GM12878 (cell line): ENCODE measurements around the gene ZNF710. TPM values are rescaled to one million over a fixed set of nuclear protein-coding genes. Genes with fewer than 3 reads are reported as not detected.

ENCODE experiments used
- ATAC-seq: fragments of 200-7000 bp; cut with Tn5 transposase; 3 replicates; pipeline ENCODE4 v1.9.1; 2020; ENCODE audit warnings: mild to moderate bottlenecking, moderate library complexity
- BruUV-seq: library from RNA; stranded (reverse); fragments of 400-500 nt; replicated peaks from 2 replicates; lab custom pipeline; 2021; lab: Mats Ljungman, UMichigan
- CTCF ChIA-PET: fragments of 300-600 bp; sonication (Branson Sonifier 250); formaldehyde crosslinking; extraction: SDS; loops from one replicate; lab custom pipeline; 2021; ENCODE audit warnings: inconsistent platforms; lab: Yijun Ruan, JAX
- POLR2A ChIA-PET: fragments of 350-600 bp; formaldehyde crosslinking; extraction: SDS; loops from one replicate; lab custom pipeline; 2021; ENCODE audit warnings: inconsistent platforms; lab: Charles Lee
- RAD21 ChIA-PET: fragments of 300-600 bp; sonication (Branson Sonifier 250); formaldehyde crosslinking; loops from one replicate; lab custom pipeline; 2023; ENCODE audit warnings: antibody characterized with exemption; ENCODE audit not compliant: unreplicated experiment; lab: Charles Lee
- SMC1A ChIA-PET: fragments of 300-600 bp; sonication (Branson Sonifier 250); formaldehyde crosslinking; loops from one replicate; lab custom pipeline; 2023; ENCODE audit not compliant: unreplicated experiment, uncharacterized antibody; lab: Charles Lee
- DNase-seq: peaks from one replicate; pipeline ENCODE4 v3.0.0-alpha.2; 2011; ENCODE audit warnings: low read depth, low spot score
- FAIRE-seq: peaks from 3 replicates; lab custom pipeline; 2011; peaks lifted over from hg19 to GRCh38; lab: Jason Lieb, UNC
- H2AFZ ChIP-seq: 2 replicates; pipeline ENCODE4 v1.6.0; 2011; ENCODE audit warnings: low read depth, low read length, control low read depth; ENCODE audit not compliant: control insufficient read depth
- H3K27ac ChIP-seq: 2 replicates; pipeline ENCODE4 v1.5.1; 2011; ENCODE audit warnings: control low read depth; ENCODE audit not compliant: control insufficient read depth, insufficient read depth
- H3K27me3 ChIP-seq, 2 experiments: replicated peaks in 1 of 2; 2 replicates each; pipeline versions ENCODE4 v1.6.0 to v1.6.1; 2011; ENCODE audit warnings: low read length in 1 of 2; ENCODE audit not compliant: control insufficient read depth in 2 of 2, insufficient read depth in 2 of 2
- H3K36me3 ChIP-seq, 2 experiments: 2 replicates each; pipeline ENCODE4 v1.5.1; 2011; ENCODE audit warnings: low read length in 1 of 2; ENCODE audit not compliant: control insufficient read depth in 2 of 2, insufficient read depth in 2 of 2
- H3K4me1 ChIP-seq: 2 replicates; pipeline ENCODE4 v1.6.1; 2011; ENCODE audit warnings: mild to moderate bottlenecking, low read length, moderate library complexity, mixed read lengths; ENCODE audit not compliant: control insufficient read depth, insufficient read depth
- H3K4me2 ChIP-seq: 2 replicates; pipeline ENCODE4 v1.6.0; 2011; ENCODE audit warnings: control low read depth; ENCODE audit not compliant: control insufficient read depth, insufficient read depth
- H3K4me3 ChIP-seq: fragments of 200-600 bp; sonication (generic); 2 replicates; pipeline ENCODE4 v1.5.1; 2016
- H3K79me2 ChIP-seq: 2 replicates; pipeline ENCODE4 v1.6.0; 2011; ENCODE audit warnings: low read length; ENCODE audit not compliant: control insufficient read depth, insufficient read depth
- H3K9ac ChIP-seq: 2 replicates; pipeline ENCODE4 v1.8.0; 2011; ENCODE audit warnings: low read length, control low read depth, mixed read lengths; ENCODE audit not compliant: control insufficient read depth, insufficient read depth
- H3K9me3 ChIP-seq: replicated peaks from 3 replicates; pipeline ENCODE4 v1.5.1; 2011; ENCODE audit warnings: mild to moderate bottlenecking, low read length; ENCODE audit not compliant: control insufficient read depth, insufficient read depth
- H4K20me1 ChIP-seq: 2 replicates; pipeline ENCODE4 v1.6.0; 2011; ENCODE audit not compliant: control insufficient read depth, insufficient read depth
- MYC ChIP-seq: IDR thresholded peaks from 2 replicates; pipeline ENCODE4 v1.6.1; 2011; ENCODE audit warnings: mild to moderate bottlenecking, low read length, moderate library complexity, inconsistent platforms; ENCODE audit not compliant: insufficient read depth, insufficient replicate concordance, insufficient read length, severe bottlenecking
- RBBP5 ChIP-seq: fragments of 200-600 bp; sonication (generic); conservative IDR thresholded peaks from 2 replicates; pipeline ENCODE4 v1.6.1; 2016
- SIX5 ChIP-seq: IDR thresholded peaks from 2 replicates; pipeline ENCODE4 v1.6.1; 2011; ENCODE audit warnings: mild to moderate bottlenecking, low read depth, low read length, moderate library complexity; ENCODE audit not compliant: severe bottlenecking
- SKIL ChIP-seq: fragments of 450-650 bp; IDR thresholded peaks from 2 replicates; pipeline ENCODE4 v1.6.1; 2017; ENCODE audit warnings: mild to moderate bottlenecking, low read depth, inconsistent platforms; ENCODE audit not compliant: poor library complexity, severe bottlenecking
- TARDBP ChIP-seq: IDR thresholded peaks from 2 replicates; pipeline ENCODE4 v1.6.1; 2016; ENCODE audit warnings: borderline replicate concordance
- ZNF592 ChIP-seq: fragments of 450-650 bp; IDR thresholded peaks from 2 replicates; pipeline ENCODE4 v1.6.1; 2017; ENCODE audit warnings: mild to moderate bottlenecking, moderate library complexity
- in situ Hi-C: fragments of 300-500 bp; cut with MboI; formaldehyde crosslinking; loops from 9 replicates; pipeline ENCODE4 v1.14.3; 2018; ENCODE audit warnings: mixed read lengths
- intact Hi-C: fragments of 100-400 bp; cut with micrococcal nuclease; formaldehyde crosslinking; loops from one replicate; pipeline ENCODE4 v1.14.2; 2022; ENCODE audit not compliant: unreplicated experiment
- polyA plus RNA-seq, 11 experiments: library from polyadenylated mRNA; depleted of rRNA in 4 of 11; unstranded in 6 of 11; stranded (reverse) in 5 of 11; fragments of >200 nt; fragmentation: Nextera tagmentation in 4 of 11; fragmentation: Illumina TruSeq in 1 of 11; extraction: Ambion mirVana in 4 of 11; extraction: Trizol in 1 of 11; gene quantifications; 1 replicate in 1 of 11; 2 replicates in 10 of 11; pipeline versions ENCODE4 v1.2.1 to v1.2.3, GENCODE V29; 2011 to 2016; ENCODE audit warnings: inconsistent platforms in 2 of 11, missing spikeins in 2 of 11, low read depth in 1 of 11
- total RNA-seq, 4 experiments: library from RNA; depleted of rRNA in 3 of 4; stranded (reverse); fragments of >200 nt in 3 of 4; fragmentation: Illumina TruSeq in 1 of 4; extraction: Trizol in 1 of 4; gene quantifications; 2 replicates each; pipeline versions ENCODE4 v1.2.1 to v1.2.3, GENCODE V29; 2013 to 2021

The ZNF710 gene
- total and polyA plus RNA-seq, 10 of the 15 experiments (the other 5 are each of a cell fraction or from before 2014, with no cell fraction given), result 1.4 to 43.5 (median 9.8) TPM

- Histone ChIP-seq H3K4me2 (no peak overlapping the region), H4K20me1 (no peaks in the 10 kb centered on the region), H3K9me3 (peaks cover 3% of the 10 kb centered on the region; the same call in 2 of the 3 replicates), H3K9ac (no peak overlapping the region), H3K36me3 (no peaks in the 10 kb centered on the region), H3K4me1 (no peaks in the 10 kb centered on the region), H3K4me3 (no peak overlapping the region), H3K27ac (no peak overlapping the region), H3K27me3 (no peaks in the 10 kb centered on the region), H2AFZ (no peak overlapping the region), H3K79me2 (no peaks in the 10 kb centered on the region)
- ATAC-seq (no peak), FAIRE-seq (no peak), DNase-seq (no peak)
- intact Hi-C loops (no loop called here), in situ Hi-C loops (no loop called here)
- RAD21 ChIA-PET, result no interaction called here
- POLR2A ChIA-PET, result no interaction called here
- TF ChIP-seq RBBP5, result no peak
- TF ChIP-seq TARDBP, result no peak
- TF ChIP-seq MYC, result no peak
- TF ChIP-seq SIX5, result no peak
- no peak for TF ChIP-seq ZNF592
- TF ChIP-seq SKIL, result no peak
- no TSS peak for BruUV-seq
- SMC1A ChIA-PET, result interaction anchor here (1.3 kb wide), 1 partner anchor 29 kb away, joined by 3 read pairs; no protein-coding TSS in a partner anchor
- CTCF ChIA-PET, result no interaction called here
Observed at GRCh38 chr15:90119367-90119766, 118.2 kb downstream of the ZNF710 start.
